PFSK-1 (cell line): ENCODE results near the gene ATP1B3.

Experiments used
- FOXP2 ChIP-seq: optimal IDR thresholded peaks from 2 replicates; pipeline ENCODE3; 2011; ENCODE audit warnings: borderline replicate concordance, control low read depth, inconsistent platforms; ENCODE audit not compliant: insufficient read depth; ENCODE audit errors: extremely low read length, extremely low read depth
- POLR2AphosphoS5 ChIP-seq: IDR thresholded peaks from 2 replicates; pipeline ENCODE4 v1.6.1; 2012; ENCODE audit warnings: low read depth, mild to moderate bottlenecking, control low read depth, low read length, moderate library complexity
- REST ChIP-seq, 2 experiments: IDR thresholded peaks; 2 replicates each; pipeline versions ENCODE4 v1.6.1 to v1.8.0; 2011 to 2012; ENCODE audit warnings: low read depth in 2 of 2, low read length in 2 of 2, control low read depth in 1 of 2, inconsistent platforms in 1 of 2, mild to moderate bottlenecking in 1 of 2, moderate library complexity in 1 of 2; ENCODE audit not compliant: insufficient read depth in 1 of 2
- SIN3A ChIP-seq: IDR thresholded peaks from 2 replicates; pipeline ENCODE4 v1.6.1; 2012; ENCODE audit warnings: mild to moderate bottlenecking, low read length, moderate library complexity, borderline replicate concordance; ENCODE audit not compliant: insufficient read depth
- TAF1 ChIP-seq: IDR thresholded peaks from 2 replicates; pipeline ENCODE4 v1.6.1; 2012; ENCODE audit warnings: low read length, control low read depth, borderline replicate concordance; ENCODE audit not compliant: insufficient read depth

The ATP1B3 gene

GRCh38 chr3:141915016-141915415 is 38.6 kb downstream of the ATP1B3 start:
- TF ChIP-seq SIN3A, result no peak
- TF ChIP-seq POLR2AphosphoS5, result no peak
- no peak for TF ChIP-seq FOXP2
- no peak for TF ChIP-seq REST (IDR thresholded peaks at IDR 0.05; ENCODE audit: insufficient read depth in 1 of 2, low read depth in 2 of 2, low read length in 2 of 2)
- TF ChIP-seq TAF1, result no peak

GRCh38 chr3:141915766-141916165 is 39.3 kb downstream of the ATP1B3 start:
- TF ChIP-seq TAF1 (no peak), REST (IDR thresholded peaks at IDR 0.05; ENCODE audit: insufficient read depth in 1 of 2, low read depth in 2 of 2, low read length in 2 of 2) (no peak), SIN3A (no peak), POLR2AphosphoS5 (no peak), FOXP2 (no peak)

- no peak for TF ChIP-seq FOXP2
- no peak for TF ChIP-seq REST (IDR thresholded peaks at IDR 0.05; ENCODE audit: insufficient read depth in 1 of 2, low read depth in 2 of 2, low read length in 2 of 2)
- no peak for TF ChIP-seq POLR2AphosphoS5
- TF ChIP-seq SIN3A, result no peak
- TF ChIP-seq TAF1, result no peak
Measured at GRCh38 chr3:141920701-141921100, 44.3 kb downstream of the ATP1B3 start.

GRCh38 chr3:141921316-141921715 is 44.9 kb downstream of the ATP1B3 start:
- TF ChIP-seq TAF1 (no peak), SIN3A (no peak), FOXP2 (no peak), REST (IDR thresholded peaks at IDR 0.05; ENCODE audit: insufficient read depth in 1 of 2, low read depth in 2 of 2, low read length in 2 of 2) (no peak), POLR2AphosphoS5 (no peak)

GRCh38 chr3:141926929-141927328 is 50.5 kb downstream of the ATP1B3 start:
- no peak for TF ChIP-seq FOXP2
- TF ChIP-seq POLR2AphosphoS5, result no peak
- no peak for TF ChIP-seq TAF1
- TF ChIP-seq SIN3A, result no peak
